ENCODE measurements around the gene ACADM.
"Not testable (repeated sequence)": the region's sequence is repeated elsewhere in the genome, so short reads cannot be mapped to it uniquely, and the experiment has no call there.

Gene ACADM

GRCh38 chr1:75796376-75797272 lies 72.1 kb downstream of the ACADM start, which contains the start of gene MSH4:
TSS of gene MSH4 (plus strand) at chr1:75796882. CDS start at chr1:75796986, 104 bp downstream.
- no peak for DNase-seq

- no peak for DNase-seq
Measured at GRCh38 chr1:75797273-75797588, 72.7 kb downstream of the ACADM start.

GRCh38 chr1:75797606-75798216 lies 73.2 kb downstream of the ACADM start:
- DNase-seq: no peak

GRCh38 chr1:75801480-75801879 lies 77.0 kb downstream of the ACADM start:
- not testable (repeated sequence) for DNase-seq

- no peak for DNase-seq
Measured at GRCh38 chr1:75808921-75809320, 84.4 kb downstream of the ACADM start.

- not testable (repeated sequence) for DNase-seq
Measured at GRCh38 chr1:75810113-75810512, 85.6 kb downstream of the ACADM start.

GRCh38 chr1:75811211-75811981 lies 86.9 kb downstream of the ACADM start:
- DNase-seq: no peak

- no peak for DNase-seq
Measured at GRCh38 chr1:75812065-75812464, 87.6 kb downstream of the ACADM start.

Measured in SIG-M5 (cell line).